ENCODE measurements around the gene OVCA2. TPM values are rescaled to one million over a fixed set of nuclear protein-coding genes. Genes with fewer than 3 reads are reported as not detected.

OVCA2 gene
- total RNA-seq, 1 experiment from 2014 or later, result 35.4 TPM

DNA sequence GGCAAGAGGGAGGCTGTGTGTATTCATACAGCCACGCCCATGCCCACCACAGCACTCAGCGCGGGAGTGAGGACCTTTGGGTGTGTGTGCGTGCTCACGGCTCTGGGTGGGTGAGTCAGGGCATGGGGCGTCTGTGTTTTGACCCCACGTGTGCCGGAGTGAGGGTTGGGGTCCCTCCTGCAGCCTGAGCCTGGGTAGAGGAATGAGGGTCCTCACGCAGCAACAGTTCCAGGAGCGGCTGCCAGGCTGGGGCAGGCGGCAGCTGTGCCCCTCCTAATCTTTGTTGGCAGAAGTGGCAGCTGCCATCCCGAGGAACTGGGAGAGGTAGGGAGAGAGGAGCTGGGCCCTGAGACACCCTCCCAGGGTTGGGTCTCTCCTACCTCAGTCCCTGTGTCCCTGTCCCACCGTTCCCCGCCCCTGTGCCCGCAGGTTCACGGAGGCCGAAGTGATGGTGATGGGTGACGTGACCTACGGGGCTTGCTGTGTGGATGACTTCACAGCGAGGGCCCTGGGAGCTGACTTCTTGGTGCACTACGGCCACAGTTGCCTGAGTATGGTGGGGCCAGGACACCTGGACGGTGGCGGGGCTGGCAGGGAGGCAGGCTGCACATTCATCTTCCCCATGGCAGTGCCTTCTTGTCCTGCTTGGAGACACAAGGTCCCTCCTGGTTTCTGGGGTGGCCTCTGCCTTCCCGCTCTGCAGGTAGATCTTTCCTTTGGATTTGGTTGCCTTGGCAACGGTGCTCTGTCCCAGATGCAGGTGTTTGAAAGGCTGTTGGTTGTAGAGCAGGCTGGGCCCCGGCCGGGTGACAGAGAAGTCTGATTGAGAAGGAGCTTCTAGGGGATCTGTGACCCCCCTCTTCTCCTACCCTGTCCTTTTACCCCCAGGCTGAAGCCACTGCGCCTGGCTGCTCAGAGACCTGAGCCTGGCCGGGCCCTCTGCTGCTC lies 6.0 kb upstream of the OVCA2 start:
- no peak for DNase-seq
- H3K4me2 ChIP-seq, result no peak overlapping the region
- H3K4me3 ChIP-seq, result no peak overlapping the region
- CTCF ChIA-PET, result interaction anchor here (0.8 kb wide), 2 partner anchors 154 to 166 kb away, joined by 5 to 6 read pairs; no protein-coding TSS in a partner anchor
- POLR2A ChIA-PET (ENCODE audit: unreplicated experiment), result no interaction called here
- H4K20me1 ChIP-seq (ENCODE audit: insufficient read depth), result peaks cover 17% of the 10 kb centered on the region
- peaks cover 22% of the 10 kb centered on the region; the same call in 1 of the 2 replicates for H3F3A ChIP-seq (ENCODE audit: insufficient read depth, low read depth)
- no peaks in the 10 kb centered on the region for H3K9me2 ChIP-seq (ENCODE audit: insufficient read depth)
- TF ChIP-seq, protein P1, sequence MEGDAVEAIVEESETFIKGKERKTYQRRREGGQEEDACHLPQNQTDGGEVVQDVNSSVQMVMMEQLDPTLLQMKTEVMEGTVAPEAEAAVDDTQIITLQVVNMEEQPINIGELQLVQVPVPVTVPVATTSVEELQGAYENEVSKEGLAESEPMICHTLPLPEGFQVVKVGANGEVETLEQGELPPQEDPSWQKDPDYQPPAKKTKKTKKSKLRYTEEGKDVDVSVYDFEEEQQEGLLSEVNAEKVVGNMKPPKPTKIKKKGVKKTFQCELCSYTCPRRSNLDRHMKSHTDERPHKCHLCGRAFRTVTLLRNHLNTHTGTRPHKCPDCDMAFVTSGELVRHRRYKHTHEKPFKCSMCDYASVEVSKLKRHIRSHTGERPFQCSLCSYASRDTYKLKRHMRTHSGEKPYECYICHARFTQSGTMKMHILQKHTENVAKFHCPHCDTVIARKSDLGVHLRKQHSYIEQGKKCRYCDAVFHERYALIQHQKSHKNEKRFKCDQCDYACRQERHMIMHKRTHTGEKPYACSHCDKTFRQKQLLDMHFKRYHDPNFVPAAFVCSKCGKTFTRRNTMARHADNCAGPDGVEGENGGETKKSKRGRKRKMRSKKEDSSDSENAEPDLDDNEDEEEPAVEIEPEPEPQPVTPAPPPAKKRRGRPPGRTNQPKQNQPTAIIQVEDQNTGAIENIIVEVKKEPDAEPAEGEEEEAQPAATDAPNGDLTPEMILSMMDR (conservative IDR thresholded peaks at IDR 0.05), result no peak
- TF ChIP-seq EZH2 (IDR thresholded peaks at IDR 0.05; ENCODE audit: low read depth), result no peak
- peaks cover 10% of the 10 kb centered on the region for H3K4me1 ChIP-seq (replicated peaks; ENCODE audit: insufficient read depth)
- no peak overlapping the region for H3K27ac ChIP-seq
- no peaks in the 10 kb centered on the region for H3K9me3 ChIP-seq (ENCODE audit: insufficient read depth, low read depth)
- no peaks in the 10 kb centered on the region; the same call in 1 of the 2 replicates for H3K36me3 ChIP-seq (ENCODE audit: low read depth)
- intact Hi-C loops (cut with micrococcal nuclease; ENCODE audit: unreplicated experiment), result no loop called here
- peaks cover 12% of the 10 kb centered on the region for H3K79me2 ChIP-seq (ENCODE audit: low read depth)
- H3K27me3 ChIP-seq (ENCODE audit: insufficient read depth, low read depth), result no peaks in the 10 kb centered on the region
- BruUV-seq (replicated peaks), result no TSS peak
- H2AFZ ChIP-seq, result no peak overlapping the region

DNA sequence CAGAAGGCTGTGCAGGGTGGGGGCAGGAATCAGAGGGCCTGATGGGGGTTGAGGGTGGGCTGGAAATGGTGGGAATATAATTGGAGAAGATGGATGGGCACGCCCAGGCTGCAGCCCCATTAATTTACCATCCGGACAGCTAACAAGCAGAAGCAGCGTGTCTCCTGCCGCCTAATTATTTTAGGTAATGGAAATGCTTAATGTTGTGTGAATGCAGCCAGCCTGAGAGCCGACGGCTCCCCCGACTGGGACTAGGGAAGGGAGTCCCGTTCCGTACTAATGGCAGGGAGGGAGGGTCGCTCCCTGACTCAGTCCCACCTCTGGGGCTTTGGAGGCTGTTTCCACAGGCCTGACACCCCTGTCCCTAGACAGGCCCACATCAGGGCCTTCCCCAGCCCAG lies 4.7 kb upstream of the OVCA2 start:
- no TSS peak for BruUV-seq (replicated peaks)
- Histone ChIP-seq H4K20me1 (ENCODE audit: insufficient read depth) (peaks cover 6% of the 10 kb centered on the region; the same call in 1 of the 2 replicates), H3K9me3 (ENCODE audit: insufficient read depth, low read depth) (no peaks in the 10 kb centered on the region), H3K4me3 (no peak overlapping the region), H3K36me3 (ENCODE audit: low read depth) (no peaks in the 10 kb centered on the region; the same call in 1 of the 2 replicates), H3F3A (ENCODE audit: insufficient read depth, low read depth) (peaks cover 26% of the 10 kb centered on the region; the same call in 1 of the 2 replicates), H3K4me1 (replicated peaks; ENCODE audit: insufficient read depth) (0 out of 2 replicates have a peak, but pooled peaks cover 6% of the 10 kb centered on the region), H3K27ac (no peak overlapping the region), H3K4me2 (no peak overlapping the region), H2AFZ (no peak overlapping the region), H3K9me2 (ENCODE audit: insufficient read depth) (no peaks in the 10 kb centered on the region), H3K79me2 (ENCODE audit: low read depth) (peaks cover 1% of the 10 kb centered on the region), H3K27me3 (ENCODE audit: insufficient read depth, low read depth) (no peaks in the 10 kb centered on the region)
- CTCF ChIA-PET, result no interaction called here
- POLR2A ChIA-PET (ENCODE audit: unreplicated experiment), result no interaction called here
- TF ChIP-seq EZH2 (IDR thresholded peaks at IDR 0.05; ENCODE audit: low read depth), result no peak
- TF ChIP-seq, protein P1 (conservative IDR thresholded peaks at IDR 0.05), result no peak
- no peak for DNase-seq
- intact Hi-C loops (cut with micrococcal nuclease; ENCODE audit: unreplicated experiment), result no loop called here

DNA sequence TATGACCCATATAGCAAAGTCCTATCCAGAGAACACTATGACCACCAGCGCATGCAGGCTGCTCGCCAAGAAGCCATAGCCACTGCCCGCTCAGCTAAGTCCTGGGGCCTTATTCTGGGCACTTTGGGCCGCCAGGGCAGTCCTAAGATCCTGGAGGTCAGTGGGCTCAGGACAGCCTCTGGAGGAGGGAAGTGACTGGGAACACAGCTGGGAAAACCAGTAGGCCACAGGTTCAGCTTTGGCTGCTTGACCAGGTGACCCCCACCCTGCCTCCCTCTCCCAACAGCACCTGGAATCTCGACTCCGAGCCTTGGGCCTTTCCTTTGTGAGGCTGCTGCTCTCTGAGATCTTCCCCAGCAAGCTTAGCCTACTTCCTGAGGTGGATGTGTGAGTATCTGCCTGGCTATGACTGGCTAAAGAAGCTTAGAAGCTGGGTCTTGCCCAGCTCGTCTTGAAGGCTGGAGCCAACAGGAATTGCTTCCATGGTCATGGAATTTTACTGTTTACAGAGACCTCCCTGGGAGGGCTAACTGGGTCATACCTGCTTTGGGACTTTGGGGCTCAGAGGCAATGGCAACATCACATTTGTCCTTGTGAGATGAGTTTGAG lies 1.5 kb upstream of the OVCA2 start:
- H3K27me3 ChIP-seq (ENCODE audit: insufficient read depth, low read depth), result no peaks in the 10 kb centered on the region
- peaks cover 44% of the 10 kb centered on the region for H3F3A ChIP-seq (ENCODE audit: insufficient read depth, low read depth)
- no TSS peak for BruUV-seq (replicated peaks)
- no peak overlapping the region for H3K4me2 ChIP-seq
- H3K79me2 ChIP-seq (ENCODE audit: low read depth), result peaks cover 16% of the 10 kb centered on the region
- no peak for DNase-seq
- no peak overlapping the region for H3K27ac ChIP-seq
- H3K9me2 ChIP-seq (ENCODE audit: insufficient read depth), result no peaks in the 10 kb centered on the region
- TF ChIP-seq, protein P1 (conservative IDR thresholded peaks at IDR 0.05), result no peak
- no peak for TF ChIP-seq EZH2 (IDR thresholded peaks at IDR 0.05; ENCODE audit: low read depth)
- no peak overlapping the region for H3K4me3 ChIP-seq
- H2AFZ ChIP-seq, result no peak overlapping the region
- intact Hi-C loops (cut with micrococcal nuclease; ENCODE audit: unreplicated experiment), result loop anchor here (5.0 kb wide), 3 partner anchors 323 to 468 kb away; no protein-coding TSS in a partner anchor
- no peaks in the 10 kb centered on the region for H3K9me3 ChIP-seq (ENCODE audit: insufficient read depth, low read depth)
- CTCF ChIA-PET, result interaction anchor here (0.8 kb wide), 1 partner anchor 9 kb away, joined by 3 read pairs; no protein-coding TSS in a partner anchor
- POLR2A ChIA-PET (ENCODE audit: unreplicated experiment), result interaction anchor here (0.5 kb wide), 1 partner anchor 307 kb away, joined by 4 read pairs; no protein-coding TSS in a partner anchor
- H3K4me1 ChIP-seq (replicated peaks; ENCODE audit: insufficient read depth), result peaks cover 35% of the 10 kb centered on the region
- H3K36me3 ChIP-seq (ENCODE audit: low read depth), result peaks cover 7% of the 10 kb centered on the region; the same call in 1 of the 2 replicates
- H4K20me1 ChIP-seq (ENCODE audit: insufficient read depth), result peaks cover 4% of the 10 kb centered on the region; the same call in 1 of the 2 replicates

Measured in PC-9 (cell line).